HepG2 (cell line): ENCODE data around the gene ASCC3. TPM values are rescaled to one million over a fixed set of nuclear protein-coding genes. Genes with fewer than 3 reads are reported as not detected.

Experiments
- DRAP1 ChIP-seq: IDR thresholded peaks from 2 replicates; pipeline ENCODE4 v1.6.1; 2016; ENCODE audit warnings: missing genetic modification reagents, missing compliant biosample characterization
- GATAD2A ChIP-seq: IDR thresholded peaks from 2 replicates; pipeline ENCODE4 v1.6.1; 2016
- GMEB2 ChIP-seq: IDR thresholded peaks from 2 replicates; pipeline ENCODE4 v1.6.1; 2016; ENCODE audit warnings: missing biosample characterization, missing genetic modification reagents, low read depth
- HDAC1 ChIP-seq: sonication (generic); formaldehyde crosslinking; IDR thresholded peaks from 2 replicates; pipeline ENCODE4 v1.5.1; 2020; ENCODE audit warnings: mild to moderate bottlenecking, missing genetic modification reagents
- KLF15 ChIP-seq: sonication (generic); formaldehyde crosslinking; IDR thresholded peaks from 2 replicates; pipeline ENCODE4 v1.8.1; 2023; ENCODE audit warnings: borderline replicate concordance, mild to moderate bottlenecking, inconsistent platforms, missing genetic modification reagents, mixed read lengths
- REST ChIP-seq, 2 experiments: IDR thresholded peaks; 2 replicates each; pipeline ENCODE4 v1.6.1; 2011 to 2012; ENCODE audit warnings: low read length in 2 of 2, borderline replicate concordance in 1 of 2, low read depth in 1 of 2, mild to moderate bottlenecking in 1 of 2, moderate library complexity in 1 of 2
- SALL2 ChIP-seq: sonication (generic); formaldehyde crosslinking; IDR thresholded peaks from 2 replicates; pipeline ENCODE4 v1.8.1; 2023; ENCODE audit warnings: mild to moderate bottlenecking, missing genetic modification reagents, inconsistent platforms
- WIZ ChIP-seq: sonication (generic); formaldehyde crosslinking; IDR thresholded peaks from 2 replicates; pipeline ENCODE4 v1.5.1; 2020; ENCODE audit warnings: mild to moderate bottlenecking, missing genetic modification reagents
- ZBTB14 ChIP-seq: sonication (generic); formaldehyde crosslinking; IDR thresholded peaks from 2 replicates; pipeline ENCODE4 v1.4.0; 2020; ENCODE audit warnings: missing genetic modification reagents
- ZHX2 ChIP-seq, 2 experiments: sonication (generic) in 1 of 2; formaldehyde crosslinking in 1 of 2; IDR thresholded peaks; 2 replicates each; pipeline versions ENCODE4 v1.6.1 to v1.9.0; 2014 to 2022; ENCODE audit warnings: antibody characterized with exemption in 1 of 2, borderline replicate concordance in 1 of 2, inconsistent platforms in 1 of 2, low read depth in 1 of 2, missing genetic modification reagents in 1 of 2
- ZNF101 ChIP-seq: sonication (generic); formaldehyde crosslinking; IDR thresholded peaks from 2 replicates; pipeline ENCODE4 v1.4.0; 2020; ENCODE audit warnings: mild to moderate bottlenecking, low read depth, missing genetic modification reagents, borderline replicate concordance
- ZNF383 ChIP-seq: sonication (generic); formaldehyde crosslinking; IDR thresholded peaks from 2 replicates; pipeline ENCODE4 v1.4.0; 2020; ENCODE audit warnings: missing genetic modification reagents, mild to moderate bottlenecking, borderline replicate concordance
- ZNF451 ChIP-seq: sonication (generic); formaldehyde crosslinking; IDR thresholded peaks from 2 replicates; pipeline ENCODE4 v1.5.0; 2020; ENCODE audit warnings: mild to moderate bottlenecking, missing genetic modification reagents
- ZNF674 ChIP-seq: sonication (generic); formaldehyde crosslinking; IDR thresholded peaks from 2 replicates; pipeline ENCODE4 v1.5.0; 2020; ENCODE audit warnings: low read depth, mild to moderate bottlenecking, missing genetic modification reagents
- polyA plus RNA-seq, 8 experiments: library from polyadenylated mRNA; depleted of rRNA in 3 of 8; stranded (reverse) in 7 of 8; unstranded in 1 of 8; fragments of >200 nt; fragmentation: Illumina TruSeq in 4 of 8; extraction: Trizol in 4 of 8; gene quantifications; 2 replicates each; pipeline versions ENCODE4 v1.2.1 to v1.2.3, GENCODE V29; 2011 to 2016; ENCODE audit warnings: low read depth in 4 of 8, missing spikeins in 1 of 8, mixed read lengths in 1 of 8; ENCODE audit not compliant: insufficient read depth in 1 of 8
- total RNA-seq, 5 experiments: library from RNA; depleted of rRNA; stranded (reverse); fragments of >200 nt; fragmentation: Illumina TruSeq; extraction: Trizol; gene quantifications; 2 replicates each; pipeline ENCODE4 v1.2.3, GENCODE V29; 2016; ENCODE audit warnings: low read depth in 1 of 5

The ASCC3 gene
- total and polyA plus RNA-seq, 2 of the 13 experiments (the other 11 are each of a cell fraction or from before 2014, with no cell fraction given): 23.1 to 55.7 TPM

- TF ChIP-seq ZNF383 (CRISPR knock-in tag) (0 out of 2 replicates have a peak, but pooled peaks have one; percentile 55), DRAP1 (CRISPR knock-in tag) (peak; percentile 86), KLF15 (CRISPR knock-in tag) (0 out of 2 replicates have a peak, but pooled peaks have one; percentile 15), ZNF674 (CRISPR knock-in tag) (peak; percentile 66; the same call in 1 of the 2 replicates), SALL2 (peak; percentile 54), ZHX2 (IDR thresholded peaks at IDR 0.05; ENCODE audit: low read depth) (peak; percentile 77), ZHX2 (CRISPR knock-in tag; IDR thresholded peaks at IDR 0.05; ENCODE audit: borderline replicate concordance) (no peak), WIZ (peak; percentile 93), ZBTB14 (CRISPR knock-in tag) (peak; percentile 82), HDAC1 (peak; percentile 96), ZNF451 (CRISPR knock-in tag) (peak; percentile 93), REST (IDR thresholded peaks at IDR 0.05; ENCODE audit: borderline replicate concordance in 1 of 2, low read depth in 1 of 2, low read length in 2 of 2) (no peak), ZNF101 (no peak), GMEB2 (CRISPR knock-in tag) (peak; percentile 94), GATAD2A (CRISPR knock-in tag) (peak; percentile 38; the same call in 1 of the 2 replicates)
Observed at GRCh38 chr6:100880853-100881706, at the start of gene ASCC3 (continued).
